Panc1 (cell line): ENCODE results near the gene COL27A1. TPM values are rescaled to one million over a fixed set of nuclear protein-coding genes. Genes with fewer than 3 reads are reported as not detected.

Source experiments
- ATAC-seq: fragments of 200-7000 bp; cut with Tn5 transposase; 2 replicates; pipeline ENCODE4 v1.9.1; 2020; ENCODE audit warnings: mild to moderate bottlenecking, moderate library complexity
- BruUV-seq: library from RNA; stranded (reverse); fragments of 400-500 nt; replicated peaks from 2 replicates; lab custom pipeline; 2021; lab: Mats Ljungman, UMichigan
- CTCF ChIA-PET: fragments of 300-600 bp; sonication (Branson Sonifier 250); formaldehyde crosslinking; loops from one replicate; lab custom pipeline; 2022; ENCODE audit warnings: antibody characterized with exemption; lab: Charles Lee
- POLR2A ChIA-PET: fragments of 300-600 bp; sonication (Branson Sonifier 250); formaldehyde crosslinking; loops from one replicate; lab custom pipeline; 2022; ENCODE audit warnings: antibody characterized with exemption; lab: Charles Lee
- DNase-seq: peaks from one replicate; pipeline ENCODE4 v3.0.0-alpha.2; 2010; ENCODE audit warnings: low read depth, low spot score
- H3K27ac ChIP-seq: 2 replicates; pipeline ENCODE4 v1.5.1; 2011; ENCODE audit warnings: mild to moderate bottlenecking, low read length, inconsistent platforms
- H3K27me3 ChIP-seq: fragments of 200-500 bp; sonication (Bioruptor generic); 2 replicates; pipeline ENCODE4 v1.6.0; 2014; ENCODE audit warnings: low read length, inconsistent platforms; ENCODE audit not compliant: control insufficient read depth, insufficient read depth
- H3K36me3 ChIP-seq: fragments of 200-500 bp; sonication (Bioruptor generic); 2 replicates; pipeline ENCODE4 v1.5.1; 2014; ENCODE audit warnings: inconsistent platforms, mild to moderate bottlenecking, low read length, moderate library complexity; ENCODE audit not compliant: control insufficient read depth, insufficient read depth
- H3K4me1 ChIP-seq: 2 replicates; pipeline ENCODE4 v1.5.1; 2011; ENCODE audit warnings: inconsistent platforms, mild to moderate bottlenecking, low read length, moderate library complexity; ENCODE audit not compliant: control insufficient read depth, insufficient read depth
- H3K4me3 ChIP-seq, 2 experiments: 2 replicates each; pipeline ENCODE4 v1.5.1; 2011 to 2012; ENCODE audit warnings: low read depth in 2 of 2, low read length in 2 of 2, mild to moderate bottlenecking in 2 of 2, inconsistent platforms in 1 of 2, moderate library complexity in 1 of 2
- H3K9me3 ChIP-seq: fragments of 200-500 bp; sonication (Bioruptor generic); 2 replicates; pipeline ENCODE4 v1.5.1; 2014; ENCODE audit warnings: low read depth, mild to moderate bottlenecking, inconsistent platforms, low read length, moderate library complexity; ENCODE audit not compliant: control insufficient read depth, insufficient read depth
- CTCF ChIP-seq: fragments of 450-650 bp; IDR thresholded peaks from 2 replicates; pipeline ENCODE4 v1.5.1; 2017; ENCODE audit warnings: mild to moderate bottlenecking
- POLR2AphosphoS5 ChIP-seq: IDR thresholded peaks from 2 replicates; pipeline ENCODE4 v1.6.1; 2012; ENCODE audit warnings: mild to moderate bottlenecking, low read depth, low read length, moderate library complexity
- REST ChIP-seq, 2 experiments: IDR thresholded peaks; 2 replicates each; pipeline ENCODE4 v1.6.1; 2011 to 2012; ENCODE audit warnings: low read depth in 2 of 2, control low read depth in 1 of 2, low read length in 1 of 2, mild to moderate bottlenecking in 1 of 2, moderate library complexity in 1 of 2; ENCODE audit not compliant: insufficient read depth in 1 of 2
- SIN3A ChIP-seq: IDR thresholded peaks from 2 replicates; pipeline ENCODE4 v1.6.1; 2012; ENCODE audit warnings: low read depth, mild to moderate bottlenecking, low read length, moderate library complexity, borderline replicate concordance; ENCODE audit not compliant: insufficient read depth
- TCF7L2 ChIP-seq: IDR thresholded peaks from 2 replicates; pipeline ENCODE4 v1.6.1; 2011; ENCODE audit warnings: mild to moderate bottlenecking, low read depth, low read length, inconsistent platforms
- in situ Hi-C: cut with HindIII; loops from 2 replicates; pipeline ENCODE4 v1.10.0; 2016; ENCODE audit warnings: low sequenced_read_pairs, low pct_unique_long_range_greater_than_20kb
- intact Hi-C: fragments of 100-400 bp; cut with micrococcal nuclease; formaldehyde crosslinking; loops from one replicate; pipeline ENCODE4 v1.10.0; 2022; ENCODE audit not compliant: unreplicated experiment
- total RNA-seq: library from RNA; stranded (reverse); gene quantifications from one replicate; pipeline ENCODE4 v1.2.1, GENCODE V29; 2021; ENCODE audit not compliant: unreplicated experiment

COL27A1 gene
- total RNA-seq, 1 experiment from 2014 or later, result 5.1 TPM

GRCh38 chr9:114243240-114243639 lies 87.9 kb downstream of the COL27A1 start:
- Histone ChIP-seq H3K36me3 (no peaks in the 10 kb centered on the region), H3K4me1 (no peaks in the 10 kb centered on the region), H3K9me3 (no peaks in the 10 kb centered on the region), H3K27me3 (no peaks in the 10 kb centered on the region), H3K4me3 (no peak overlapping the region), H3K27ac (no peak overlapping the region)
- TF ChIP-seq CTCF, result no peak
- no peak for TF ChIP-seq REST (IDR thresholded peaks at IDR 0.05; ENCODE audit: insufficient read depth in 1 of 2, low read depth in 2 of 2, low read length in 1 of 2)
- no peak for TF ChIP-seq POLR2AphosphoS5
- TF ChIP-seq TCF7L2, result no peak
- TF ChIP-seq SIN3A, result no peak
- DNase-seq (no peak), ATAC-seq (no peak)
- in situ Hi-C loops, result no loop called here
- POLR2A ChIA-PET, result no interaction called here
- intact Hi-C loops, result no loop called here
- no TSS peak for BruUV-seq
- CTCF ChIA-PET, result no interaction called here

GRCh38 chr9:114244570-114244969 lies 89.2 kb downstream of the COL27A1 start:
- in situ Hi-C loops (no loop called here), intact Hi-C loops (no loop called here)
- ChIA-PET POLR2A (no interaction called here), CTCF (no interaction called here)
- no peak overlapping the region for H3K4me3 ChIP-seq
- H3K27ac ChIP-seq, result no peak overlapping the region
- ATAC-seq (no peak), DNase-seq (no peak)
- no peaks in the 10 kb centered on the region for H3K4me1 ChIP-seq
- no peaks in the 10 kb centered on the region for H3K27me3 ChIP-seq
- no TSS peak for BruUV-seq
- H3K9me3 ChIP-seq, result no peaks in the 10 kb centered on the region
- TF ChIP-seq POLR2AphosphoS5, result no peak
- no peak for TF ChIP-seq TCF7L2
- TF ChIP-seq REST (IDR thresholded peaks at IDR 0.05; ENCODE audit: insufficient read depth in 1 of 2, low read depth in 2 of 2, low read length in 1 of 2), result no peak
- no peak for TF ChIP-seq SIN3A
- no peak for TF ChIP-seq CTCF
- no peaks in the 10 kb centered on the region for H3K36me3 ChIP-seq
